GM04503 (cell line): ENCODE data around the gene ZDBF2.
A peak's percentile ranks its signal among the peaks of the same experiment; 100 is the strongest.
"Not testable (repeated sequence)": the region's sequence is repeated elsewhere in the genome, so short reads cannot be mapped to it uniquely, and the experiment has no call there.

Experiments
- DNase-seq: peaks from one replicate; pipeline ENCODE4 v3.0.0-alpha.2; 2012; ENCODE audit warnings: low read depth

Gene ZDBF2

DNA sequence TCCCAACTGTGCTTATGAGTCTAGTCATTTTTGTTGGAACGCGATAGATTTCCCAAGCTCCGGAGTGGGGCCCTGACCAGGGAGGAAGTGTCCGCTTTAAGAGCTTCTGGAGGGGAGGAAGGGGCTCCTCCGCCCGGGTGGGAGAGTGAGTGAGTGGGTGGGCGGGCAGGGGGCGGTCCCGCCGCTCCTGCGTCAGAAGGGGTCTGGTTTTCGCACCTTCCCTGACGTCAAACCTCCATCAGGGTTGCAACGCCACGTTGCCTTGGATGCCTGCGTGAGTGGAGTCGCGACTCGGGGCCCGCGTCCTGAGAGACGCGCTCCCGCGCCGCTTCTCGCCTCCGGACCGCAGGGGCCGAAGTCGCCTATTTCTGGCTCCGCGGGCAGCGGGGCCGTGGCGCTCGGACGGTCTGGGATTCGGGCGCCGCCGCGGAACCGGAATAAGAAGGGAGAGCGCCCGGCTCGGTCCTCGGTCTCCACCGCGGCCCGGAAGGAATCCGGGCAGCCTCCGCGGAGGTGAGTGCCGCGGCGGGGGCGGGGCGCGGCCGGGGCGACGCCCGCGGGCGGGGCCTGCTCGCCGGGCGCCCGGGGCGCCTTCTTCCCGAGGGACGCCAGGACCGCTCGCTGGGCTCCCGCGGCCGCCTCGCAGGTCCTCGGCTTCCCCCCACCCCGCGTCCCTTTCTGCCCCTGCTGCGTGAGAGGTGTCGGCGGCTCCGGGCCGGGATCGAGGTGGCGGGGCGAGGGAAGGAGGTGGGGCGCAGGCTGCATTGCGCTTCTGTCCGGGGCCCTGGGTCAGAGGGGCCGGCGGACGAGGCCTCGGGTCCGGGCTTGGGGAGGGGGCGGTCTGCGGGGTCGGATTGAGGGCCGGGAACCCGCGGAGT is at the start of gene ZDBF2:
ZDBF2 (plus strand) TSS at position 230 of the 878 bp plus-strand sequence. CDS start 7,187 bp downstream, outside the sequence.
- peak; percentile 6 for DNase-seq

DNA sequence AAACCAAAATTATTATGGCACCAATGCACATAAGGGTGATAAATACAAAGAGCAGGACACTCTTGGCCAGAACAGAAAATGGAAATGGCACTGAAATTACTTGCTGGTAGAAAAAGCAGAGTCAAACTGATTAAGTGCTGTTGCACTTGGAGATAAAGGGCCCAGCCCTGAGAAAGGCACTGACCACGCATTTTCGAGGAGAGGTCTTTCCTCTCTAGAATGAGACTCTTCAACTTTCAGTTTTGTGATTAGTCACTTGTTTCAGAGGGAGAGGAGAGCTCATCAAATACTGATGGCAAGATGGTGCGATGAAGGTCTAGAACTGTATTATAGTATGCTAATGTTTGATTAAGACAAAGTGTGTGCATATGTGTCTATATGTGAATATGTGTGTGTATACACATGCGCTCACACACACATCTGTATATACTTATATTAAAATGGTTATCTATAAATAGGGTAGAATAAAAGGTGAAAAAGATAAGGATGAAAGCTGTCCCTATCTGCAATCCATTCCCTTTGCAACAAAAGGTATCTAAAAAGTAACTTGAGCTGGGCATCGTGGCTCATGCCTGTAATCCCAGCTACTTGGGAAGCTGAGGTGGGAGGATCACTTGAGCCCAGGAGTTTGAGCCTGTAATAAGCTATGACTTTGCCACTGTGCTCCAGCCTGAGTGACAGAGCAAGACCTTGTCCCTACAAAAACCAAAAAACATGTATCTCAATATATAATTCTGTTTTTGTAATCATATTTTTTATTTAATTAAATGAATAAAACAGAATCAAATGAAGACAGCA is 48.8 kb upstream of the ZDBF2 start:
- DNase-seq, result no peak

DNA sequence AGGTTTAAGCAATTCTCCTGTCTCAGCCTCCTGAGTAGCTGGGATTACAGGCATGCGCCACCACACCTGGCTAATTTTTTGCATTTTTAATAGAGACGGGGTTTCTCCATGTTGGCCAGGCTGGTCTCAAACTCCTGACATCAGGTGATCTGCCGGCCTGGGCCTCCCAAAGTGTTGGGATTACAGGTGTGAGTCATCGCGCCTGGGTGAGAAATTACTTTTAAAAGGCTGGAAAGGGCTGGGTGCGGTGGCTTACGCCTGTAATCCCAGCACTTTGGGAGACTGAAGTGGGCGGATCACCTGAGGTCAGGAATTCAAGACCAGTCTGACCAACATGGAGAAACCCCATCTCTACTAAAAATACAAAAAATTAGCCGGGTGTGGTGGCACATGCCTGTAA is 45.8 kb upstream of the ZDBF2 start:
- DNase-seq, result not testable (repeated sequence)

DNA sequence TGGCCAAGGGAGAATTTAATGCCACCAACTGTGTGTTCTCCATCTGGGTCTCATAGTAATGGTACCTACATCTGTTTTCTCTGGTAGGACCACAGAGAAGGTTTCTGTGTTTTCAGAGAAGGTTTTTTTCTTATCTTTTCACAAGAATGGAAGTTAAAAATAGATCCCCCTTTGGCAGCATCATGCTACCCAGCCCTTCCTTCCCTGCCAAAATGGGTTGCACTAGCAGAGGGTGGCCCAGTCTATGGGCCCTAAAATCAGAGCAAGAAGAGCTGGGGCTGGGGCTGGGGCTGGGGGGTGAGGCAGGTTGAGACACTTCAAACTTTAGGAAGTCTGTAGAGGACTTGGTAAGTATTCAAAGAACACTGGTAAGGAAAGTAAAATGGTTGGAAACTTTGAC is 44.8 kb upstream of the ZDBF2 start:
- no peak for DNase-seq

DNA sequence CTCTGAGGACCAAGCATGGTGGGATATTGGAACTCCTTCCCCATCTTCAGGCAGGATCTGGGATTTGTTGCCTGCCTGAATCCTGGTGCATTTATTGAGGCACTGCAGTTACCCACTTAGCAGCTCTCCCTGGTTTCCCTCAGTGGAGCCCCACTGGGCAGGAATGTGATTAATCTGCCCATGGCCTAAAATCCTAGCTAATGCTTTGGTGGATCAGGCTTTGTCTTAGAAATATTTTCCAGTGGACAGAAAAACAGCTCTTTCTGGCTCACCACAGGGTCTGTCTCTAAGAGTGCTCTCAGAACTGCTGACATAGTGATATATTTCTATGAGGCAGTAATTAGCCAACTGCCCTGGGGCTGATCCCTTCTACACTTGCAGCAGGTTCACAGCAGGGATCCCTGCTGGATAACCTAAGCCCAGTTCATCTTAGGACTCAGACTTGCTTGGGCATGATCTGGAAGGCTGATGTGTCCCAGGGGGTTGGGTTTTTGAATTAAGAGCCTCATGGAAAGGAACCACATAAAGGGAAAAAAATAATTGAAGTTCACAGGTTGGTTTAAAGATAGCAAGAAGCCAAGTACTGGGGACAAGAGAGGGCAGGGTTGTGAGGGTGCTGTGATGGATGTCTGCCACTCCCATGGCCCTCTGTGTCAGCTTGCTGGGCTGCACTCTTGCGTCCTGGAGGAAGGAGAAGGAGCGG is 44.3 kb upstream of the ZDBF2 start:
- DNase-seq, result no peak

DNA sequence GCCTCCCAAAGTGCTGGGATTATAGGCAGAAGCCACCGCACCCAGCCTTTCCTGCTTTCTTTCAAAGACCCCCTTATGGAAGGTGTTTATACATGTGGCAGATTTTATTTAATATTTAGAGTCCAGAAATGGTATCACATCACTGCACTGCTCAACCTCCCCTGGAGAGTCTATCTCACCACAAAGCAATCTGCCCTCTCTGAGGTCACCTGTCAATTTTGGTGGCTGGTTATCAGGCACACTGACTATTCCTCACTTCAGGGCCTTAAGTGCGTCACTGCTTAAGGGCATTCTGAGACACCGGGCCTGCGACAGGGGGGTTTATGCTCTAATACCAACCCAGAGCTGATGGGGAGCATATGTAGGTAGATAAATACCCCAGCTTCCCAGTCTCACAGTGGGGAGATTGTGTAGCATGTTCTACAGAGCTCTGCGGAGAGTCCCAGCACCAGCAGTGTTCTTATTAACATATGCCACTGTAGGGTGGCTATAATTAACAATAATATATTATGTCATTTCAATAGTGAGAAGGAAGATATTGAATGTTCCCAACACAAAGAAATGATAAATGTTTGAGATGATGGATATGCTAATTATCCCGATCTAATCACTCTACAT is 42.7 kb upstream of the ZDBF2 start:
- DNase-seq, result no peak

DNA sequence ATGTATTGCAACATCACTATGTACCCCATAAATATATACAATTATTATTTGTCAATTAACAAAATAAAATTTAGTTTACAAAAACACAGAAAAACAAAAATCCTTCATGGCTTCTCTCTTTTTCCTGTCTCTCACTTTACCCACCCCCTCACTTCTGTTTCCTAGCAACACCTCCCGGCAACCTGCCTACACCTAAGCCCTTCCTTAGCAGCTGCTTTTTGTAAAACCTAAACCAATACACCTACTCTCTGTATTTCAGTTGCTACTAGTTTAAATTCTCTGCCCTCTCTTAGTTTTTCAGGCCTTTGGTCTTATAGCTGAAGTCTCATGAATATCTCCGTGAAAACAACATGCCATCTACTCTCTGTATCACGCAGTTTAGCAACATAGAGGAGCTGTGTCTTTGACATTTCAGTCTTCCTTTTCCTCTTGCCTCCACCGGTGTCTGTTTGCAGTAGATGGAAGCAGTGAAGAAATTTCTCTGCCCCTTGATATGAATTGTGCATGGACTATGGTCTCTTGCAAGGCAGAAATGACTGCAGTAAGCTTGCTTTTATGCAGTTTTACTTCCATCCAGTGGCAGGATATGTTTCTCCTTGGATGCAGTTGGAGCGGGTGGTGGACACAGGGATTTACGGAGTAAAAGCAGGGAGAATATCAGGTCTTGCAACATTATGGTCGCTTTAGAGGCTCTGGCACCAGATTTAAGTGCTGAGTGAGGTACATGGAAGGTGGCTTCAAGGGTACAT is 42.0 kb upstream of the ZDBF2 start:
- DNase-seq, result no peak

DNA sequence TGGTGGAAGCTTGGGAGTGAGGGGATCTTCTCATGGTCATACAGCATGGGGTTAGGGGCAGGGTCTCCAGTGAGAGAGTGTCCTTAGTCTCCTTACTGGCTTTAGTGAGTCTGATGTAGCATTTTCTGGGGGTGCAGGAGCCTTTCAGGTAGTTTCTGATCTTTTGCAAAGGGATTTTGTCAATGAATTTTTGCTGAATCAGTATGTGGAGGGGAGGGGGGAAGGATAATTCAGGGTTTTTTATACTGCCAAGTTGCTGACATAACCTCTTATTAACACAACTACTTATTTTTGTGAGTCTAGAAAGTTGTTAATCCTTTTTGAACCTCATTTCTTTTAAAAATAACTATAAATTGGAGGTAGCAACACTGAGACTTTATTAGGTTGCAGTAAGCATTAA is 35.3 kb upstream of the ZDBF2 start:
- no peak for DNase-seq

DNA sequence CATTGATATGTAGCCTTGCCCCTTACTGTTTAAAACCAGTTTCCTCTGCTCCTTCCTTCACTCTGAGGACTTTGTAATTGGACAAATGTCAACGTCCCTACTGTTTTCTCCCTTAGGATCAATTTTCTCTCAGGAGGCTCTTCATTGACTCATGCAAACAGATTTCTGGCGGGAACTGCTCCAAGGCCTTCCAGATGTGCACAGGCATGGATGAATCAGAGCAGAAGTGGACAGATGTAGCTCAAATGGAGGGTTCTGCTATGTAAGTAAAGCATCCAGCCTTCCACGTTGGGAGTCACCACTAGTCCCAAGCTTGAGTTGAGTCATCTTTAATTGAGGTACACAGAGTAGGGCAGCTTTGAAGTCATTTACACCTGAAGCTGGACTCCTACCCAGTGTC is 34.1 kb upstream of the ZDBF2 start:
- no peak for DNase-seq

DNA sequence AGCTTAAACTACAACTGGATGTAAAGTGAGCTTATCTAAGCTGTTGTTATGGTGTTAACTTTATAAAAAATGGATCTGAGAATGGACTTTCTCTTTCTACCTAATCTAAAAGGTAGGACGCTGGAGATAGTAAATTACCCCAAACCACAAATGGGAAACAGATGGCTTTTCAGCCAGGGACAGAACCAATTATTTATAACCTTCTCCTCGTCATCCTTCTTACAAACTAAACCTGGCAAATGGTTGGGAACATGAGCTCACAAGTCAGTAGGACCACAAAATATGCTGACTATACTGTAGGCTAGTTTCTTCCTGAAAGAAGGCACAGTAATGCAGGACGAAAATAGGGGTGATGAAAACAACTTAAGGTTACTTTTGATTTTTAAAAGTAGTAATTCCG is 32.7 kb upstream of the ZDBF2 start:
- DNase-seq, result no peak

DNA sequence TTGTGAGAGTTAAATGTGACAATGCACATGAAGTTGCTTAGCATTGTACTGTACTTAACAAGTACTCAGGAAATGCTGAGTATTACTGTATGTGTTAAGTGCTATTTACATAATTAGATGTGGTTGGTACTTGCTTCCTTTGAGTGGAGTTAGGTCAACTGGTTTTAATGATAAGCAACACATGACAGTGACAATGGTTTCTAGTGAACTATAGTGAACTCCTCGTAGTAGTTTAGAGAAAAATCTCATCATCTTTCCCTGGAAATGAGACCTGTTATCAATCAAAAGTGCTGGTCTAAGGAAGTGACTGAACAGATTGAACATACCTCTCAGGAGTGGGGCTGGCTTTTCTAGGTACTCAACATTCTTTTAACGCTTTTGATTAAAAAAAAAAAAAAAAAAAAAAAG is 29.2 kb upstream of the ZDBF2 start:
- no peak for DNase-seq

DNA sequence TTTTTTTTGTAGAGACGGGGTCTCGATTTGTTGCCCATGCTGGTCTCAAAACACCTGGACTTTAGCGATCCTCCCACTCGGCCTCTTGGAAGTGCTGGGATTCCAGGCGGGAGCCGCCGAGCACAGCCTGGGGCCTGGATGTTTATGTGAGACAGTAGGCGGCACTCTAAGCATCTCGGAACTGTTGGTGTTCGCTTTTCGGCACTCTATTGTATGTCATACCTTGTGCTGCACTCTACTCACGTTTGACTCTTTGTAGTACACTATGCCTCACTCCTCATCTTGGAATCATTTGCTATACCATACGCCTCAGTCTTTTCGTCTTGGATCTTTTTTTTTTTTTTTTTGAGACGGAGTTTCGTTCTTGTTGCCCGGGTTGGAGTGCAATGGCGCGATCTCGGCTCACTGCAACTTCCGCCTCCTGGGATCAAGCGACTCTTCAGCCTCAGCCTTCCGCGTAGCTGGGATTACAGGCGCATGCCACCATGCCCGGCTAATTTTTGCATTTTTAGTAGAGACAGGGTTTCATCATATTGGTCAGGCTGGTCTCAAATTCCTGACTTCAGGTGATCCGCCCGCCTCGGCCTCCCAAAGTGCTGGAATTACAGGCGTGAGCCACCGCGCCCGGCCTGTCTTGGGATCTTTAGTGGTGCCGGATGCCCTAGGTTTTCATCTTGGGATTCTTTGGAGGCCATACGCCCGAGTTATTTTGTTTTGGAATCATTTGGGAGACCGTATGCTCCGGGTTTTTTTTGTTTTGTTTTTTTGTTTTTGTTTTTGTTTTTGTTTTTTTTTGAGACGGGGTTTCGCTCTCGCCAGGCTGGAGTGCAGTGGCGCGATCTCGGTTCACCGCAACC is 24.2 kb upstream of the ZDBF2 start:
- DNase-seq, result no peak

DNA sequence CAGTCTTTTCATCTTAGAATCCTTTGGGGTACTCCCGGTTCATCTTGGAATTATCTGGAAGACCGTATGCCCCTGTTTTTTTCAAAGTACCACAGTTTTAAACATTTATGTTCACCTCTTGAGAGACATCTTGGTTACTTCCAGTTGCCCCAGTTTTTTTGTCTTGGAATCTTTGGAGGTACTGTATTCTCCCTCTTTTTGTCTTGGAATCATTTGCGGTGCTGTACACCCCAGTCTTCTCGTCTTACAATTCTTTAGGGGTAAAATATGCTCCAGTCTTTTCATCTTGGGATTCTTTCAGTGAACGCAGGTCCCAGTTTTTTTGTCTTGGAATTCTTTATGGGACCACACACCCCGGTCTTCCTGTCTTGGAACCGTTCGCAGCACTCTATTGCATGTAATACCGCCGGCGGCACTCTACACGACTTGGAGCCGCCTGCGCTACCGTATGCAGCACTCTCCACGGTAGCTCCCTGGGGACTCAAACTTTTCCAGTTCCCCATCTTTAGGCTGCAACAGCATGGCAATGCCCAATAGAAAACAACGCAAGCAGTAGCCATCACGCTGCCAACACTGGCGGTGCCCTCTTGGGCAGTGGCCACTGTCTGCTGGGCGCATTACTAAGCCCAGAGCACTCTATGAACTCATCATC is 21.2 kb upstream of the ZDBF2 start:
- no peak for DNase-seq

DNA sequence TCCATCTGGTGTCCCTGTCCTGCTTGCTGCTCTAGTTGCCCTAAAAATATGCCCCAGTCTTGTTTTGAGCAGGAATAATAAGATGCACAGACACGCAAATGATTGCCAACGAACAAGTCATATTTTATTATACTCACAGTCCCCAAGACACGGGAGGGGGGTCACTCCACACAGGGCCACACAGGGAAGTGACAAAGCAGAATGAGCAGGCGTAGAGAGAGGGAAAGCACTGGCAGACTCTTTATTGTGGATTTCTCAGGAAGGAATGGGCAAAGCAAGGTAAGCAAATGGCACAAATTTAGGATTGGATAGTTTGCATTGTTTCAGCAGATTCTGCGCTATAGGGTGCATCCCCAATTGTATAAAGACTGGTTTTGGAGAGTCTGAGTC is 20.7 kb upstream of the ZDBF2 start:
- DNase-seq, result no peak

DNA sequence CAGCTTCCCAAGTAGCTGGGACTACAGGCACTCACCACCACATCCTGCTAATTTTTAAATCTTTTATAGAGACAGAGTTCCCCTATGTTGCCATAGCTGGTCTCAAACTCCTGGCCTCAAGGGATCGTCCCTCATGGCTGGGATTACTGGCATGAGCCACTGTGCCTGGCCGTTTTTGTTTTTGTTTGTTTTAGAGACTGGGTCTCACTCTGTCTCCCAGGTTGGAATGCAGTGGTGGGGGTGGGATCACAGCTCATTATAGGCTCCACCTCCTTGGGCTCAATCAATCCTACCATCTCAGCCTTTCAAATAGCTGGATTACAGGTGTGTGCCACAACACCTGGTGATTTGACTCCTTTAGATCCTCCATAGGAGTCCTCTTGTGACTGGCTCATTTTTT is 19.5 kb upstream of the ZDBF2 start:
- DNase-seq, result no peak

DNA sequence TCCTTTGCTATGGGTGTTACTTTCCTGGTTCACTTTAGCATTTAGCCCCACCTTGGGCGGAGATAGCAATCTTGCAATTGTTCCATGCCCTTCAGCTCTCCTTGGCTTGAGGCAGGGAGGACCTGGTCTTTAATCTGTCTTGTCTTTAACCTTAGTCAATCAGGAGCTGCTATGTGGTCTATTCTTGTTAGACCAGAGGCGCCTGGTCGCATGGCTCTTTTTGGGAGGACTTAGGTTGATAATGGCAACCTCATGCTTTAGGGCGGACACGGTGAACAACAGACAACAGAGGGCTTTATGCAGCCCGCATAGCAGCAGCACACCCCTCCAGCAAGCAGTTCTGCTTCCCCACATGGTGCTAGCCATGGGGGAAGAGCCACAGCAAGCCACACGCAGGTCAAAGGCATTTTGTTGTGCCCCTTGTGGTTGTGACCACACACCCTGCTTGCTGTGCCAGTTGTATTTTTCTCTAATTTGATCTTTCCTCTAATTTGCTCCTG is 17.7 kb upstream of the ZDBF2 start:
- no peak for DNase-seq

DNA sequence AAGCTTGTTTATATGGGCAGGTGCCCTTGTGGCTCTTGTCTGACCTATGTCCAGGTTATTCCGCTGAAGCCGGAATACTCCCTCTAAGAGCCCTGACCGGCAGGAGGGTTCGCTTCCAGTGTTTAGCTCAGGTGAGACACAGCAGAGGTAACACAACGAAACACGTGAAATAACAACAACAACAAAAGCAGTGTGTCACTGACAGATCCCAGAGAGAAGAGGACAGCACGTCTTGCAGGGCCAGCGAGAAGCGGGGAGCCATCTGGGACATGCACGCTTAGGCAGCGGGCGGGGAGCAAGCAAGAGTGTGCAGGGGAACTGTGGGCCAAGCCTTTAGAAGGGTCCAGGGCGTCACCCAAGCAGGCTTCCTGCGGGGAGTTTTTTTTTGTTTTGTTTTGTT is 17.1 kb upstream of the ZDBF2 start:
- no peak for DNase-seq

DNA sequence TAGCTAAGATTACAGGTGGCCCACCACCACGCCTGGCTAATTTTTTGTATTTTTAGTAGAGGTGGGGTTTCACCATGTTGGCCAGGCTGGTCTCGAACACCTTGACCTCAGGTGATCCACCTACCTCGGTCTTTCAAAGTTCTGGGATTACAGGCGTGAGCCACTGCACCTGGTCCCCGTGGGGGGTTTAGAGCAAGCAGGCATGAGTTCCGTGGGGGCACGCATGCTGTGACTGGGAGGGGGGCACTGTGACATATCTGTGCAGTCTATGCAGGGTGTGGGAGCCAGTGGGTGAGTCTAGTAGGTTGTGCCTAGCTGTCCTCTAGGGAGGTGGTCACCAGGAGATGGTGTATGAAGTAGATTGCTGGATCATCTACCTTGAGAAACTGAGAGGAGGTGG is 16.6 kb upstream of the ZDBF2 start:
- DNase-seq, result no peak

DNA sequence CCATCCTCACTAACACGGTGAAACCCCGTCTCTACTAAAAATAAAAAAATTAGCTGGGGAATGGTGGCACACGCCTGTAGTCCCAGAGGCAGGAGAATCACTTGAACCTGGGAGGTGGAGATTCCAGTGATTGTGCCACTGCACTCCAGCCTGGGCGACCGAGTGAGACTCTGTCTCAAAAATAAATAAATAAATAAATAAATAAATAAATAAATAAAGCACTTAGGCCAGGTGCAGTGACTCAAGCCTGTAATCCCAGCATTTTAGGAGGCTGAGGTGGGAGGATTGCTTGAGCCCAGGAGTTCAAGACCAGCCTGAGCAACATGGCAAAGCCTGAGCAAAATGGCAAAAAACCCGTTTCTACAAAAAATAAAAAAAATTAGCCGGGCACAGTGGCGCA is 15.8 kb upstream of the ZDBF2 start:
- DNase-seq, result not testable (repeated sequence)
